Endothelial cell of umbilical vein (primary cell): ENCODE results near the gene GRIN2D. TPM values are rescaled to one million over a fixed set of nuclear protein-coding genes. Genes with fewer than 3 reads are reported as not detected.

Experiments used
- BruUV-seq: library from RNA; stranded (reverse); fragments of 400-500 nt; replicated peaks from 2 replicates; lab custom pipeline; 2021; lab: Mats Ljungman, UMichigan
- CTCF ChIA-PET: fragments of 300-600, 350-600 bp; sonication (Branson Sonifier 250); formaldehyde crosslinking; loops from one replicate; lab custom pipeline; 2021; ENCODE audit warnings: antibody characterized with exemption, inconsistent platforms; lab: Charles Lee
- POLR2A ChIA-PET: fragments of 300-600, 350-600 bp; sonication (Branson Sonifier 250); formaldehyde crosslinking; loops from one replicate; lab custom pipeline; 2021; ENCODE audit warnings: antibody characterized with exemption, inconsistent platforms; lab: Charles Lee
- DNase-seq: peaks from one replicate; pipeline ENCODE4 v3.0.0-alpha.2; 2011; ENCODE audit warnings: low read depth, low spot score
- FAIRE-seq: peaks from 2 replicates; lab custom pipeline; 2011; peaks lifted over from hg19 to GRCh38; lab: Jason Lieb, UNC
- H2AFZ ChIP-seq: 2 replicates; pipeline ENCODE4 v1.6.0; 2012; ENCODE audit warnings: low read depth, low read length, control low read depth, inconsistent platforms
- H3K27ac ChIP-seq: 2 replicates; pipeline ENCODE4 v1.5.1; 2011; ENCODE audit warnings: low read depth, mild to moderate bottlenecking, control low read depth, low read length, moderate library complexity; ENCODE audit not compliant: insufficient read depth
- H3K27me3 ChIP-seq, 2 experiments: 2 replicates each; pipeline versions ENCODE4 v1.6.0 to v1.6.1; 2011; ENCODE audit warnings: low read length in 2 of 2, mixed read lengths in 1 of 2; ENCODE audit not compliant: control insufficient read depth in 2 of 2, insufficient read depth in 2 of 2
- H3K36me3 ChIP-seq, 2 experiments: 2 replicates in 1 of 2; 3 replicates in 1 of 2; pipeline ENCODE4 v1.5.1; 2011; ENCODE audit warnings: low read length in 2 of 2, mild to moderate bottlenecking in 1 of 2, moderate library complexity in 1 of 2; ENCODE audit not compliant: control insufficient read depth in 2 of 2, insufficient read depth in 2 of 2; ENCODE audit errors: extremely low read depth in 1 of 2
- H3K4me1 ChIP-seq: 3 replicates; pipeline ENCODE4 v1.5.1; 2011; ENCODE audit warnings: mild to moderate bottlenecking, low read length; ENCODE audit not compliant: control insufficient read depth, insufficient read depth; ENCODE audit errors: extremely low read depth
- H3K4me2 ChIP-seq: 2 replicates; pipeline ENCODE4 v1.6.1; 2011; ENCODE audit warnings: low read length, control low read depth, mixed read lengths; ENCODE audit not compliant: insufficient read depth
- H3K4me3 ChIP-seq, 3 experiments: fragments of 200-600 bp in 1 of 3; sonication (generic), shearing (Covaris generic) in 1 of 3; replicated peaks in 1 of 3; 2 replicates each; pipeline ENCODE4 v1.5.1; 2011 to 2016; ENCODE audit warnings: control low read depth in 3 of 3, low read length in 3 of 3, mild to moderate bottlenecking in 2 of 3, inconsistent platforms in 1 of 3, low read depth in 1 of 3, moderate library complexity in 1 of 3; ENCODE audit not compliant: insufficient read depth in 1 of 3
- H3K79me2 ChIP-seq: 2 replicates; pipeline ENCODE4 v1.6.0; 2012; ENCODE audit warnings: low read length, inconsistent platforms; ENCODE audit not compliant: control insufficient read depth, insufficient read depth
- H3K9ac ChIP-seq: replicated peaks from 2 replicates; pipeline ENCODE3; 2011; ENCODE audit warnings: low read length, control low read depth; ENCODE audit not compliant: insufficient read depth; ENCODE audit errors: extremely low read depth
- H3K9me1 ChIP-seq: replicated peaks from 3 replicates; pipeline ENCODE4 v1.6.0; 2011; ENCODE audit warnings: mild to moderate bottlenecking, low read length; ENCODE audit not compliant: control insufficient read depth, insufficient read depth; ENCODE audit errors: extremely low read depth
- H3K9me3 ChIP-seq: replicated peaks from 2 replicates; pipeline ENCODE4 v1.5.1; 2012; ENCODE audit warnings: low read length, inconsistent platforms; ENCODE audit not compliant: control insufficient read depth, insufficient read depth
- H4K20me1 ChIP-seq: replicated peaks from 2 replicates; pipeline ENCODE3; 2011; ENCODE audit warnings: mild to moderate bottlenecking, low read length; ENCODE audit not compliant: control insufficient read depth, insufficient read depth; ENCODE audit errors: extremely low read depth
- CTCF ChIP-seq, 2 donors: IDR thresholded peaks; 1 replicate in 1 of 2; 2 replicates in 1 of 2; pipeline ENCODE4 v1.5.1; 2011; ENCODE audit warnings: low read length in 2 of 2, mild to moderate bottlenecking in 2 of 2, moderate library complexity in 2 of 2, control low read depth in 1 of 2, inconsistent platforms in 1 of 2, low read depth in 1 of 2; ENCODE audit not compliant: insufficient read depth in 1 of 2; ENCODE audit errors: extremely low read depth in 1 of 2
- EZH2 ChIP-seq: IDR thresholded peaks from 2 replicates; pipeline ENCODE4 v1.6.1; 2012; ENCODE audit warnings: borderline replicate concordance, low read depth, mild to moderate bottlenecking, moderate library complexity, low read length, inconsistent platforms; ENCODE audit not compliant: severe bottlenecking
- FOS ChIP-seq: IDR thresholded peaks from 2 replicates; pipeline ENCODE4 v1.6.1; 2011; ENCODE audit warnings: mild to moderate bottlenecking, low read length, moderate library complexity, borderline replicate concordance; ENCODE audit not compliant: insufficient read depth
- GATA2 ChIP-seq: IDR thresholded peaks from 2 replicates; pipeline ENCODE4 v1.7.0; 2011; ENCODE audit warnings: low read depth, mild to moderate bottlenecking, moderate library complexity, mixed read lengths, low read length; ENCODE audit not compliant: insufficient read length, insufficient read depth
- JUN ChIP-seq: IDR thresholded peaks from 2 replicates; pipeline ENCODE4 v1.6.1; 2011; ENCODE audit warnings: borderline replicate concordance, low read depth; ENCODE audit not compliant: insufficient read length, insufficient read depth
- MAX ChIP-seq: IDR thresholded peaks from 2 replicates; pipeline ENCODE4 v1.6.1; 2011; ENCODE audit not compliant: insufficient read depth, insufficient read length
- MYC ChIP-seq: IDR thresholded peaks from one replicate; pipeline ENCODE4 v1.6.1; 2011; ENCODE audit warnings: mild to moderate bottlenecking, low read depth, low read length
- POLR2A ChIP-seq: IDR thresholded peaks from 2 replicates; pipeline ENCODE4 v1.6.1; 2012; ENCODE audit warnings: low read depth, mild to moderate bottlenecking, control low read depth, low read length
- POLR2AphosphoS5 ChIP-seq: IDR thresholded peaks from 2 replicates; pipeline ENCODE4 v1.6.1; 2012; ENCODE audit warnings: low read depth, mild to moderate bottlenecking, control low read depth, low read length, moderate library complexity; ENCODE audit not compliant: insufficient read depth
- dilution Hi-C: fragments of 300-500 bp; cut with MboI; formaldehyde crosslinking; loops from one replicate; pipeline ENCODE4 v1.15.0; 2019; ENCODE audit warnings: low sequenced_read_pairs; ENCODE audit not compliant: extremely low pct_ligation_motif_present
- intact Hi-C: fragments of 100-400 bp; cut with micrococcal nuclease; formaldehyde crosslinking; loops from one replicate; pipeline ENCODE4 v1.10.0; 2022
- polyA plus RNA-seq, 4 experiments: library from polyadenylated mRNA; depleted of rRNA in 3 of 4; stranded (reverse) in 3 of 4; unstranded in 1 of 4; fragments of >200 nt; gene quantifications; 2 replicates each; pipeline versions ENCODE4 v1.2.1 to v1.2.3, GENCODE V29; 2011 to 2012; ENCODE audit warnings: missing spikeins in 1 of 4
- total RNA-seq: library from RNA; stranded (reverse); gene quantifications from 2 replicates; pipeline ENCODE4 v1.2.3, GENCODE V29; 2021

Gene GRIN2D
- total and polyA plus RNA-seq, 2 donors (not counting 3 experiments of a cell fraction or from before 2014, with no cell fraction given): 0.59 to 2.1 TPM

DNA sequence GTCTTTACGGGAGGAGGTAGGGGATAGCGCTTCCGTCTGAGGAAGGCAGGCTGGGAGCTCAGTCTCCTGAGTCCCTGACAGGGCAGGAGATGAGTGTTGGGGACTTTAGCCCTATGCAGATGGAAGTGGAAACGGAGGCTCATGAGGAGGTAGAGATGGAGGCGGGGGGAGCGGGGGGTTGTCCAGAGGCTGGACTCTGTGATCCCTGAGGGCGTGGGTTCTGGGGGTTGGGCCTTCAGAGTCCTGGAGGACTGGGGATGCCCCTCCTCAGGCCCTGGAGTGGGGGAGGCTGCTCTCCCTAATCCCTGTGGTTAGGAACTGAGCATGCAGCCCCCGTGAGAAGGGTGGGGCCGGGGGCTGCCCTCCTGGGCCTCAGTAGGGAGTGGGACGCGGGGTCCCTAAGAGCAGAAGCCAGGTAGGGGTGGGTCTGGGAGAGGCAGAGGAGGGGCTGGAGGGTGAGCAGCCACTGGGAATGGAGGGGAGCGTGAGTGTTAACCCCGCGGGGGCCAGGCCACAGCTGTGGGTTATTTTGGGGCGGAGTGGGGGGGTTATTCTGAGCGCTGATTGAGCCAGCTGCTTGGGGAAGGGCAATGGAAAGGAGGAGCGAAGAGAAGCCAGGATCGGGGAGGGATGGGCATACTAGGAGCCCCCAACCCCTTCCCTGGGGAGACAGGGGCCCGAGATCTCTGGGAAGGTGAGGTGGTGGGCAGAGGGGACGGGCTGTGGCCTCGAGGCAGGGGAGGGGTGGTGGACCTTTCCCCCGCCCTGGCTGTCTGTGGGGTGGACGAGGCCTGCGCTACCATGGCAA is 2.8 kb downstream of the GRIN2D start:
- TF ChIP-seq POLR2A: no peak
- no peak for TF ChIP-seq MAX
- TF ChIP-seq CTCF (IDR thresholded peaks at IDR 0.05; ENCODE audit: extremely low read depth in 1 of 2, insufficient read depth in 1 of 2, low read depth in 1 of 2, low read length in 2 of 2): no peak
- TF ChIP-seq POLR2AphosphoS5: no peak
- TF ChIP-seq MYC: no peak
- no peak for TF ChIP-seq EZH2
- no peak for TF ChIP-seq GATA2
- no peak for TF ChIP-seq FOS
- TF ChIP-seq JUN: no peak
- no peak overlapping the region for H3K4me3 ChIP-seq
- FAIRE-seq (no peak), DNase-seq (no peak)
- H3K27me3 ChIP-seq: peaks cover 21 to 33% of the 10 kb centered on the region in 2 experiments
- no peaks in the 10 kb centered on the region for H3K9me3 ChIP-seq
- no peaks in the 10 kb centered on the region for H3K9me1 ChIP-seq
- ChIA-PET CTCF (interaction anchor here (1.0 to 1.4 kb wide), 2 partner anchors 49 to 82 kb away, joined by 4 to 6 read pairs; no protein-coding TSS in a partner anchor), POLR2A (no interaction called here)
- no peaks in the 10 kb centered on the region for H3K36me3 ChIP-seq
- no peak overlapping the region for H3K9ac ChIP-seq
- peaks cover 10% of the 10 kb centered on the region for H3K4me1 ChIP-seq
- dilution Hi-C loops (no loop called here), intact Hi-C loops (loop anchor here (5.0 kb wide), 1 partner anchor 86 kb away; no protein-coding TSS in a partner anchor)
- no peak overlapping the region for H2AFZ ChIP-seq
- H3K79me2 ChIP-seq: peaks cover under 1% of the 10 kb centered on the region
- BruUV-seq: no TSS peak
- H3K27ac ChIP-seq: no peak overlapping the region
- H4K20me1 ChIP-seq: no peaks in the 10 kb centered on the region
- H3K4me2 ChIP-seq: no peak overlapping the region
